Measurements from ENCODE around the gene IMP4.

Gene IMP4

GRCh38 chr2:130363479-130363878 lies 20.8 kb downstream of the IMP4 start:
- no peaks in the 10 kb centered on the region for H4K20me1 ChIP-seq (ENCODE audit: insufficient read depth, low read length, poor library complexity, severe bottlenecking)
- H2AFZ ChIP-seq (ENCODE audit: low read length), result no peak overlapping the region
- no peaks in the 10 kb centered on the region for H3K4me1 ChIP-seq (ENCODE audit: insufficient read depth, low read length, poor library complexity, severe bottlenecking)
- no peak overlapping the region for H3K9ac ChIP-seq (ENCODE audit: low read depth, low read length, poor library complexity, severe bottlenecking)
- H3K4me3 ChIP-seq (ENCODE audit: low read length, poor library complexity, severe bottlenecking), result no peak overlapping the region
- H3K27me3 ChIP-seq (ENCODE audit: insufficient read depth, low read length, poor library complexity, severe bottlenecking), result peaks cover 9% of the 10 kb centered on the region
- no peaks in the 10 kb centered on the region for H3F3A ChIP-seq (ENCODE audit: low read depth)
- H3K4me2 ChIP-seq (ENCODE audit: low read depth, low read length, poor library complexity, severe bottlenecking), result no peak overlapping the region
- no peaks in the 10 kb centered on the region for H3K9me2 ChIP-seq (replicated peaks; ENCODE audit: low read depth, low read length)
- TF ChIP-seq EZH2phosphoT487 (IDR thresholded peaks at IDR 0.05; ENCODE audit: borderline replicate concordance) (no peak), CTCF (conservative IDR thresholded peaks at IDR 0.05; ENCODE audit: low read length) (no peak)
- H3K9me3 ChIP-seq (ENCODE audit: insufficient read depth, low read depth, low read length), result no peaks in the 10 kb centered on the region
- no peaks in the 10 kb centered on the region for H3K36me3 ChIP-seq (ENCODE audit: insufficient read depth, low read length)
- no peaks in the 10 kb centered on the region for H3K79me2 ChIP-seq (ENCODE audit: insufficient read depth, low read length)

DNA sequence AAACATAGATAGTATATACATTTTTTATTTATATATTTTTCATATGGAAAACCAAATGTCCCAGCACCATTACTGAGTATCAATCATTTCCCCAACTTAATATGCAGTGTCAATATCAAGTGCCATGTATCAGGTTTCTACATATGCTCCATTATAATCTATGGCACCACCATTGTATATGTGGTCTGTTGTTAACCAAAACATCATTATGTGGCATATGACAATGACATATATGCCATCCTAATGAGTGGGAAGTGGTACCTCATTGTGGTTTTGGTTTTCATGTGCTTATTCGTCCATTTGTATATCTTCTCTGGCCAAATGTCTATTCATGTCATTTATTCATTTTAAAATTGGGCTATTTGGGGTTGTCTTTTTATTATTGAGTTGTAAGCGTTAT lies 22.4 kb downstream of the IMP4 start:
- H3K9me2 ChIP-seq (replicated peaks; ENCODE audit: low read depth, low read length), result no peaks in the 10 kb centered on the region
- H3F3A ChIP-seq (ENCODE audit: low read depth), result no peaks in the 10 kb centered on the region
- no peak for TF ChIP-seq CTCF (conservative IDR thresholded peaks at IDR 0.05; ENCODE audit: low read length)
- TF ChIP-seq EZH2phosphoT487 (IDR thresholded peaks at IDR 0.05; ENCODE audit: borderline replicate concordance), result no peak
- no peak overlapping the region for H3K9ac ChIP-seq (ENCODE audit: low read depth, low read length, poor library complexity, severe bottlenecking)
- no peaks in the 10 kb centered on the region for H4K20me1 ChIP-seq (ENCODE audit: insufficient read depth, low read length, poor library complexity, severe bottlenecking)
- peaks cover 5% of the 10 kb centered on the region for H3K4me1 ChIP-seq (ENCODE audit: insufficient read depth, low read length, poor library complexity, severe bottlenecking)
- H3K4me2 ChIP-seq (ENCODE audit: low read depth, low read length, poor library complexity, severe bottlenecking), result no peak overlapping the region
- no peak overlapping the region for H2AFZ ChIP-seq (ENCODE audit: low read length)
- H3K9me3 ChIP-seq (ENCODE audit: insufficient read depth, low read depth, low read length), result no peaks in the 10 kb centered on the region
- no peak overlapping the region for H3K4me3 ChIP-seq (ENCODE audit: low read length, poor library complexity, severe bottlenecking)
- H3K36me3 ChIP-seq (ENCODE audit: insufficient read depth, low read length), result no peaks in the 10 kb centered on the region
- H3K79me2 ChIP-seq (ENCODE audit: insufficient read depth, low read length), result no peaks in the 10 kb centered on the region
- H3K27me3 ChIP-seq (ENCODE audit: insufficient read depth, low read length, poor library complexity, severe bottlenecking), result peaks cover 22% of the 10 kb centered on the region

DNA sequence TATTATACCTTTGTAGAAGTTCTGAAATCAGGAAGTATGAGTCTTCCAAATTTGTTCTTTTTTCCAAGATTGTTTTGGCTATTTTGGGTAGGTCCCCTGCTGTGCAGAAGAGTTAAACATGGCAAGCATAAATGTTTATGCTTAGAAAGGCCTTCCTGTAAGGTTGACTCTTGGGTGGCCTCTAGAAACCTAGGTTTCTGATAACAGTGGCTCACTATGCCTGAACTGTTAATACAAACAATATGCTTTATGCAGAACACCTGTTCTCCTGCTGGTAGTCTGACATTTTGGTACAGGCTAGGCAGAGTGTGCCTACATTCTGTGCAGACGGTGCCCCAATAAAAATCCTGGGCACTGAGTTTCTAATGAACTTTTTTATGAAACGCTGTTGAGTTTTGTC lies 23.3 kb downstream of the IMP4 start:
- Histone ChIP-seq H3K36me3 (ENCODE audit: insufficient read depth, low read length) (no peaks in the 10 kb centered on the region), H3K4me3 (ENCODE audit: low read length, poor library complexity, severe bottlenecking) (no peak overlapping the region), H3K4me2 (ENCODE audit: low read depth, low read length, poor library complexity, severe bottlenecking) (no peak overlapping the region), H3K9me2 (replicated peaks; ENCODE audit: low read depth, low read length) (no peaks in the 10 kb centered on the region), H3K4me1 (ENCODE audit: insufficient read depth, low read length, poor library complexity, severe bottlenecking) (peaks cover 14% of the 10 kb centered on the region), H3F3A (ENCODE audit: low read depth) (no peaks in the 10 kb centered on the region), H3K9me3 (ENCODE audit: insufficient read depth, low read depth, low read length) (no peaks in the 10 kb centered on the region), H3K9ac (ENCODE audit: low read depth, low read length, poor library complexity, severe bottlenecking) (no peak overlapping the region), H3K27me3 (ENCODE audit: insufficient read depth, low read length, poor library complexity, severe bottlenecking) (peaks cover 22% of the 10 kb centered on the region), H3K79me2 (ENCODE audit: insufficient read depth, low read length) (no peaks in the 10 kb centered on the region), H4K20me1 (ENCODE audit: insufficient read depth, low read length, poor library complexity, severe bottlenecking) (no peaks in the 10 kb centered on the region), H2AFZ (ENCODE audit: low read length) (no peak overlapping the region)
- TF ChIP-seq EZH2phosphoT487 (IDR thresholded peaks at IDR 0.05; ENCODE audit: borderline replicate concordance) (no peak), CTCF (conservative IDR thresholded peaks at IDR 0.05; ENCODE audit: low read length) (no peak)

All from Loucy (cell line).